Astrocyte (in vitro differentiated cells and primary cell): Measurements from ENCODE around the gene ABCC12. TPM values are rescaled to one million over a fixed set of nuclear protein-coding genes. Genes with fewer than 3 reads are reported as not detected.

ENCODE experiments used
- DNase-seq: peaks from one replicate; pipeline ENCODE4 v3.0.0-alpha.2; 2010; ENCODE audit warnings: low read depth
- FAIRE-seq: peaks from 2 replicates; lab custom pipeline; 2011; peaks lifted over from hg19 to GRCh38; lab: Jason Lieb, UNC
- H2AFZ ChIP-seq: 2 replicates; pipeline ENCODE4 v1.6.0; 2012; ENCODE audit warnings: low read depth, low read length, inconsistent platforms
- H3K27ac ChIP-seq: 2 replicates; pipeline ENCODE4 v1.5.1; 2011; ENCODE audit warnings: low read depth, low read length, inconsistent platforms
- H3K27me3 ChIP-seq: 2 replicates; pipeline ENCODE4 v1.6.0; 2011; ENCODE audit warnings: low read length, inconsistent platforms; ENCODE audit not compliant: insufficient read depth
- H3K36me3 ChIP-seq: 2 replicates; pipeline ENCODE4 v1.5.1; 2011; ENCODE audit warnings: low read length, inconsistent platforms; ENCODE audit not compliant: insufficient read depth
- H3K4me1 ChIP-seq: 2 replicates; pipeline ENCODE4 v1.5.1; 2011; ENCODE audit warnings: low read length, inconsistent platforms; ENCODE audit not compliant: insufficient read depth
- H3K4me2 ChIP-seq: 2 replicates; pipeline ENCODE4 v1.6.0; 2012; ENCODE audit warnings: low read length, inconsistent platforms
- H3K4me3 ChIP-seq: 2 replicates; pipeline ENCODE4 v1.5.1; 2011; ENCODE audit warnings: low read depth, mild to moderate bottlenecking, low read length, inconsistent platforms; ENCODE audit not compliant: insufficient read depth
- H3K79me2 ChIP-seq: 2 replicates; pipeline ENCODE4 v1.6.0; 2012; ENCODE audit warnings: mild to moderate bottlenecking, low read length, inconsistent platforms; ENCODE audit not compliant: insufficient read depth
- H3K9ac ChIP-seq: 2 replicates; pipeline ENCODE4 v1.6.0; 2012; ENCODE audit warnings: mild to moderate bottlenecking, low read length, inconsistent platforms
- H3K9me3 ChIP-seq: 2 replicates; pipeline ENCODE4 v1.5.1; 2012; ENCODE audit warnings: low read depth, mild to moderate bottlenecking, low read length, inconsistent platforms; ENCODE audit not compliant: insufficient read depth
- H4K20me1 ChIP-seq: 2 replicates; pipeline ENCODE4 v1.6.0; 2012; ENCODE audit warnings: low read length, inconsistent platforms; ENCODE audit not compliant: insufficient read depth
- H3K27ac Mint-ChIP-seq: one replicate; pipeline ENCODE4 v1.8.0; 2021; ENCODE audit warnings: mild to moderate bottlenecking, mixed read lengths; ENCODE audit not compliant: unreplicated experiment
- H3K27me3 Mint-ChIP-seq: one replicate; pipeline ENCODE4 v1.8.0; 2021; ENCODE audit warnings: low read depth, mixed read lengths; ENCODE audit not compliant: unreplicated experiment
- H3K36me3 Mint-ChIP-seq: one replicate; pipeline ENCODE4 v1.8.0; 2021; ENCODE audit warnings: low read depth, mixed read lengths; ENCODE audit not compliant: unreplicated experiment
- H3K4me1 Mint-ChIP-seq: one replicate; pipeline ENCODE4 v1.8.0; 2021; ENCODE audit warnings: low read depth, mixed read lengths; ENCODE audit not compliant: unreplicated experiment
- H3K4me3 Mint-ChIP-seq: one replicate; pipeline ENCODE4 v1.8.0; 2021; ENCODE audit warnings: mild to moderate bottlenecking, moderate library complexity, mixed read lengths; ENCODE audit not compliant: unreplicated experiment
- H3K9me3 Mint-ChIP-seq: one replicate; pipeline ENCODE4 v1.8.0; 2021; ENCODE audit warnings: mild to moderate bottlenecking, mixed read lengths; ENCODE audit not compliant: unreplicated experiment
- EZH2 ChIP-seq: IDR thresholded peaks from 2 replicates; pipeline ENCODE4 v1.6.1; 2012; ENCODE audit warnings: mild to moderate bottlenecking, low read length, inconsistent platforms; ENCODE audit not compliant: insufficient read depth
- total RNA-seq: library from RNA; stranded (reverse); gene quantifications from 2 replicates; pipeline ENCODE4 v1.2.1, GENCODE V29; 2021
- TF ChIP-seq, protein P1 (sequence below): IDR thresholded peaks from 2 replicates; pipeline ENCODE4 v1.5.1; 2011; ENCODE audit warnings: low read depth, mild to moderate bottlenecking, inconsistent platforms, low read length, moderate library complexity; ENCODE audit not compliant: insufficient read depth

Gene ABCC12
- total RNA-seq, 1 donor from 2014 or later: not detected

DNA sequence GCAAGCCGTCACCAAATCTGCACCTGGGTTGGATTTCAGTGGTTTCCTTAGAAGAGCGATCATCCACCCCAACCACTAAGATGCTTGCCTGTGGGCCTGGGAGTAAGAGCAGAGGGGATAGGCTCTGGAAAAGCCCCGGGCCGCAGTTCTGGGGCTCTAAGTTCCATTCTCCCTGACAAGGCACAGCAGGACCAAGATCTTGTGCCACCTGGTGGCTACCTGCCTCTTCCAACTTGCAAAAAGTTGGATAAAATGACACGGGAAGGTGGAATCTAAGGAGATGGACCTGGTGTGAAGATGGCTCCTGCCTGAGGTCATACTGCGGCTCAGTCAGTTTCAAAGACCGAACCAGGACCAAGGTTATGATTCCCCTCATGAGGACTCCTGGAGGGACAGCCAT is 42.3 kb downstream of the ABCC12 start:
- FAIRE-seq: no peak
- H3K27me3 Mint-ChIP-seq: peaks cover 39% of the 10 kb centered on the region

DNA sequence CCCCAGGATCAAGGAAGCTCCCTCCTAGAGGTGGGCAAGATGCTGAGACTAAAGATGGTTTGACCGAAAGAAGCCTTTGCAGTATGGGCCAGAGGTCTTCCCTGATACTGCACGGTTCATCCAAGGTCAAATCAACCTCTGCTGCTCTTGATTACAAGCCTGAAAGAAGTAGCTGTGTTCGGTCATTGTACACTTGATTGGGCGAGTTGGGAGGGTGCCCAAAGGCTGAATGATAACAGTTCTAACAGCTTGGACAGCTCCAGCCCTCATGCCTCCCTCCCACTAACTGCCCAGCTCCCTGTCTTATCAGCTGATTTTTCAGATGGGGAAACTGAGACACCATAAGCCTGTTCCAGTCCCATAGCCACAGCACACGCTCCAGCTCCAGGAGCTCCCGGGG is 42.8 kb downstream of the ABCC12 start:
- no peak overlapping the region for H3K27ac Mint-ChIP-seq
- no peak for TF ChIP-seq EZH2
- TF ChIP-seq, protein P1, sequence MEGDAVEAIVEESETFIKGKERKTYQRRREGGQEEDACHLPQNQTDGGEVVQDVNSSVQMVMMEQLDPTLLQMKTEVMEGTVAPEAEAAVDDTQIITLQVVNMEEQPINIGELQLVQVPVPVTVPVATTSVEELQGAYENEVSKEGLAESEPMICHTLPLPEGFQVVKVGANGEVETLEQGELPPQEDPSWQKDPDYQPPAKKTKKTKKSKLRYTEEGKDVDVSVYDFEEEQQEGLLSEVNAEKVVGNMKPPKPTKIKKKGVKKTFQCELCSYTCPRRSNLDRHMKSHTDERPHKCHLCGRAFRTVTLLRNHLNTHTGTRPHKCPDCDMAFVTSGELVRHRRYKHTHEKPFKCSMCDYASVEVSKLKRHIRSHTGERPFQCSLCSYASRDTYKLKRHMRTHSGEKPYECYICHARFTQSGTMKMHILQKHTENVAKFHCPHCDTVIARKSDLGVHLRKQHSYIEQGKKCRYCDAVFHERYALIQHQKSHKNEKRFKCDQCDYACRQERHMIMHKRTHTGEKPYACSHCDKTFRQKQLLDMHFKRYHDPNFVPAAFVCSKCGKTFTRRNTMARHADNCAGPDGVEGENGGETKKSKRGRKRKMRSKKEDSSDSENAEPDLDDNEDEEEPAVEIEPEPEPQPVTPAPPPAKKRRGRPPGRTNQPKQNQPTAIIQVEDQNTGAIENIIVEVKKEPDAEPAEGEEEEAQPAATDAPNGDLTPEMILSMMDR: no peak
- no peak overlapping the region for H3K4me3 Mint-ChIP-seq
- Histone ChIP-seq H3K27ac (no peak overlapping the region), H3K4me3 (no peak overlapping the region), H3K9ac (no peak overlapping the region), H3K4me2 (no peak overlapping the region), H3K36me3 (no peaks in the 10 kb centered on the region), H3K79me2 (no peaks in the 10 kb centered on the region), H3K4me1 (no peaks in the 10 kb centered on the region), H3K27me3 (peaks cover 11% of the 10 kb centered on the region), H4K20me1 (no peaks in the 10 kb centered on the region), H2AFZ (no peak overlapping the region), H3K9me3 (no peaks in the 10 kb centered on the region)
- H3K9me3 Mint-ChIP-seq: no peaks in the 10 kb centered on the region
- no peaks in the 10 kb centered on the region for H3K4me1 Mint-ChIP-seq
- DNase-seq (no peak), FAIRE-seq (no peak)
- peaks cover 1% of the 10 kb centered on the region for H3K36me3 Mint-ChIP-seq
- peaks cover 39% of the 10 kb centered on the region for H3K27me3 Mint-ChIP-seq

More for the DNA sequence above, 42.3 kb downstream of the ABCC12 start:
- H3K36me3 Mint-ChIP-seq: peaks cover 1% of the 10 kb centered on the region
- DNase-seq: no peak
- Histone ChIP-seq H3K79me2 (no peaks in the 10 kb centered on the region), H4K20me1 (no peaks in the 10 kb centered on the region), H3K36me3 (no peaks in the 10 kb centered on the region), H3K27me3 (peaks cover 10% of the 10 kb centered on the region), H3K4me2 (no peak overlapping the region), H3K4me3 (no peak overlapping the region), H3K27ac (no peak overlapping the region), H3K9me3 (no peaks in the 10 kb centered on the region), H3K9ac (no peak overlapping the region), H2AFZ (no peak overlapping the region), H3K4me1 (no peaks in the 10 kb centered on the region)
- no peaks in the 10 kb centered on the region for H3K4me1 Mint-ChIP-seq
- no peak overlapping the region for H3K27ac Mint-ChIP-seq
- no peak overlapping the region for H3K4me3 Mint-ChIP-seq
- no peaks in the 10 kb centered on the region for H3K9me3 Mint-ChIP-seq
- TF ChIP-seq, protein P1: no peak
- no peak for TF ChIP-seq EZH2

DNA sequence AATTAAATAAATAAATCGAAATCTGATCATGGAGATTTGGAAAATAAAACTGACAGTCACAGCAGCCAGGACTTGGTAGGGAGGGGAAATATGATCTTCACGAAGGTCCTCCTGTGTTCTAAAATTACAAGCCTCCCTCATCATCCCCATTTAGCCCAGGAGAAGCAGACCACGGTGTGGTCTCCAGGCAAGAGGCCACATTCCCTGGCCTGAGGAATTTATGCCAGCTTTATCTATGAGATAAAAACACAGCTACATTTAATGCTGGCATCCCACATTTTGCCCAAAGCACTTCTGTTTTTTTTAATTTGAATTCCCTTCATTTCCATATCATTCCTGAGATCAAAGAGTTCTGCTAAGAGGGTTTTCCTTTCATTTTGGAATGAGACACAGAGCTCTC is 43.2 kb downstream of the ABCC12 start:
- no peaks in the 10 kb centered on the region for H3K9me3 ChIP-seq
- H3K36me3 ChIP-seq: no peaks in the 10 kb centered on the region
- H3K9ac ChIP-seq: no peak overlapping the region

More for the DNA sequence above, 43.2 kb downstream of the ABCC12 start:
- Histone ChIP-seq H3K79me2 (no peaks in the 10 kb centered on the region), H3K4me3 (no peak overlapping the region), H3K27me3 (peaks cover 11% of the 10 kb centered on the region), H4K20me1 (no peaks in the 10 kb centered on the region), H3K4me1 (no peaks in the 10 kb centered on the region), H3K4me2 (no peak overlapping the region), H3K27ac (no peak overlapping the region), H2AFZ (no peak overlapping the region)
- DNase-seq (no peak), FAIRE-seq (no peak)
- Mint-ChIP-seq H3K9me3 (no peaks in the 10 kb centered on the region), H3K4me3 (no peak overlapping the region), H3K27ac (no peak overlapping the region), H3K27me3 (peaks cover 42% of the 10 kb centered on the region), H3K36me3 (peaks cover 1% of the 10 kb centered on the region), H3K4me1 (no peaks in the 10 kb centered on the region)
- no peak for TF ChIP-seq EZH2
- TF ChIP-seq, protein P1: no peak
